ENCODE results near the gene SLC47A1.

The SLC47A1 gene

GRCh38 chr17:19549746-19550623, 16.3 kb downstream of the SLC47A1 start:
- DNase-seq (ENCODE audit: low read depth), result no peak

GRCh38 chr17:19551165-19551564, 17.5 kb downstream of the SLC47A1 start:
- DNase-seq (ENCODE audit: low read depth), result no peak
- no peak overlapping the region for H3K4me3 ChIP-seq (ENCODE audit: low read depth, low read length)
- TF ChIP-seq CTCF (IDR thresholded peaks at IDR 0.05; ENCODE audit: low read depth, low read length, missing control alignments), result no peak

More at GRCh38 chr17:19549746-19550623, 16.3 kb downstream of the SLC47A1 start:
- TF ChIP-seq CTCF (IDR thresholded peaks at IDR 0.05; ENCODE audit: low read depth, low read length, missing control alignments), result no peak
- no peak overlapping the region for H3K4me3 ChIP-seq (ENCODE audit: low read depth, low read length)

GRCh38 chr17:19551591-19552148, 18.0 kb downstream of the SLC47A1 start:
- DNase-seq (ENCODE audit: low read depth), result no peak
- TF ChIP-seq CTCF (IDR thresholded peaks at IDR 0.05; ENCODE audit: low read depth, low read length, missing control alignments), result no peak
- no peak overlapping the region for H3K4me3 ChIP-seq (ENCODE audit: low read depth, low read length)

GRCh38 chr17:19553036-19553435, 19.4 kb downstream of the SLC47A1 start:
- TF ChIP-seq CTCF (IDR thresholded peaks at IDR 0.05; ENCODE audit: low read depth, low read length, missing control alignments), result no peak
- H3K4me3 ChIP-seq (ENCODE audit: low read depth, low read length), result no peak overlapping the region
- DNase-seq (ENCODE audit: low read depth), result no peak

GRCh38 chr17:19554393-19554792, 20.7 kb downstream of the SLC47A1 start:
- no peak overlapping the region for H3K4me3 ChIP-seq (ENCODE audit: low read depth, low read length)
- no peak for DNase-seq (ENCODE audit: low read depth)
- no peak for TF ChIP-seq CTCF (IDR thresholded peaks at IDR 0.05; ENCODE audit: low read depth, low read length, missing control alignments)

GRCh38 chr17:19555746-19556145, 22.1 kb downstream of the SLC47A1 start:
- TF ChIP-seq CTCF (IDR thresholded peaks at IDR 0.05; ENCODE audit: low read depth, low read length, missing control alignments), result no peak
- DNase-seq (ENCODE audit: low read depth), result no peak
- H3K4me3 ChIP-seq (ENCODE audit: low read depth, low read length), result no peak overlapping the region
